NCI-H82 treated with DMSO at 0.1 percent for 48 hours (cell line): ENCODE results near the gene MLXIP.
A peak's percentile ranks its signal among the peaks of the same experiment; 100 is the strongest.

Source experiments
- DNase-seq: peaks from one replicate; lab custom pipeline; 2025; ENCODE audit not compliant: unreplicated experiment; lab: John Stamatoyannopoulos, UW

MLXIP gene

GRCh38 chr12:122182887-122183587 is 104.5 kb downstream of the MLXIP start, which contains the start of gene LRRC43:
LRRC43 (plus strand) TSS chr12:122183123; CDS start chr12:122183145, 22 bp downstream.
- peak; percentile 53 for DNase-seq

GRCh38 chr12:122183588-122183940 is 105.0 kb downstream of the MLXIP start:
- no peak for DNase-seq

GRCh38 chr12:122184517-122184916 is 106.0 kb downstream of the MLXIP start:
- DNase-seq, result no peak

- DNase-seq, result no peak
Measured at GRCh38 chr12:122185079-122185478, 106.5 kb downstream of the MLXIP start.

GRCh38 chr12:122185494-122186082 is 107.0 kb downstream of the MLXIP start:
- no peak for DNase-seq

GRCh38 chr12:122187466-122187865 is 108.9 kb downstream of the MLXIP start:
- DNase-seq, result no peak

GRCh38 chr12:122189626-122190475 is 111.3 kb downstream of the MLXIP start:
- DNase-seq, result no peak

GRCh38 chr12:122190842-122191668 is 112.5 kb downstream of the MLXIP start:
- DNase-seq, result peak; percentile 20

GRCh38 chr12:122192441-122192840 is 113.9 kb downstream of the MLXIP start:
- no peak for DNase-seq

- no peak for DNase-seq
Measured at GRCh38 chr12:122194804-122195203, 116.2 kb downstream of the MLXIP start.

GRCh38 chr12:122195405-122195804 is 116.8 kb downstream of the MLXIP start:
- DNase-seq, result no peak
